GM12874 (cell line): ENCODE data around the gene TMEM127.

ENCODE experiments used
- TF ChIP-seq, protein P1 (sequence below): IDR thresholded peaks from 2 replicates; pipeline ENCODE4 v1.5.1; 2011; ENCODE audit warnings: low read depth, mild to moderate bottlenecking, control low read depth, low read length, moderate library complexity; ENCODE audit not compliant: insufficient read depth

The TMEM127 gene

GRCh38 chr2:96205888-96206287 is 59.9 kb downstream of the TMEM127 start:
- TF ChIP-seq, protein P1, sequence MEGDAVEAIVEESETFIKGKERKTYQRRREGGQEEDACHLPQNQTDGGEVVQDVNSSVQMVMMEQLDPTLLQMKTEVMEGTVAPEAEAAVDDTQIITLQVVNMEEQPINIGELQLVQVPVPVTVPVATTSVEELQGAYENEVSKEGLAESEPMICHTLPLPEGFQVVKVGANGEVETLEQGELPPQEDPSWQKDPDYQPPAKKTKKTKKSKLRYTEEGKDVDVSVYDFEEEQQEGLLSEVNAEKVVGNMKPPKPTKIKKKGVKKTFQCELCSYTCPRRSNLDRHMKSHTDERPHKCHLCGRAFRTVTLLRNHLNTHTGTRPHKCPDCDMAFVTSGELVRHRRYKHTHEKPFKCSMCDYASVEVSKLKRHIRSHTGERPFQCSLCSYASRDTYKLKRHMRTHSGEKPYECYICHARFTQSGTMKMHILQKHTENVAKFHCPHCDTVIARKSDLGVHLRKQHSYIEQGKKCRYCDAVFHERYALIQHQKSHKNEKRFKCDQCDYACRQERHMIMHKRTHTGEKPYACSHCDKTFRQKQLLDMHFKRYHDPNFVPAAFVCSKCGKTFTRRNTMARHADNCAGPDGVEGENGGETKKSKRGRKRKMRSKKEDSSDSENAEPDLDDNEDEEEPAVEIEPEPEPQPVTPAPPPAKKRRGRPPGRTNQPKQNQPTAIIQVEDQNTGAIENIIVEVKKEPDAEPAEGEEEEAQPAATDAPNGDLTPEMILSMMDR = no peak

DNA sequence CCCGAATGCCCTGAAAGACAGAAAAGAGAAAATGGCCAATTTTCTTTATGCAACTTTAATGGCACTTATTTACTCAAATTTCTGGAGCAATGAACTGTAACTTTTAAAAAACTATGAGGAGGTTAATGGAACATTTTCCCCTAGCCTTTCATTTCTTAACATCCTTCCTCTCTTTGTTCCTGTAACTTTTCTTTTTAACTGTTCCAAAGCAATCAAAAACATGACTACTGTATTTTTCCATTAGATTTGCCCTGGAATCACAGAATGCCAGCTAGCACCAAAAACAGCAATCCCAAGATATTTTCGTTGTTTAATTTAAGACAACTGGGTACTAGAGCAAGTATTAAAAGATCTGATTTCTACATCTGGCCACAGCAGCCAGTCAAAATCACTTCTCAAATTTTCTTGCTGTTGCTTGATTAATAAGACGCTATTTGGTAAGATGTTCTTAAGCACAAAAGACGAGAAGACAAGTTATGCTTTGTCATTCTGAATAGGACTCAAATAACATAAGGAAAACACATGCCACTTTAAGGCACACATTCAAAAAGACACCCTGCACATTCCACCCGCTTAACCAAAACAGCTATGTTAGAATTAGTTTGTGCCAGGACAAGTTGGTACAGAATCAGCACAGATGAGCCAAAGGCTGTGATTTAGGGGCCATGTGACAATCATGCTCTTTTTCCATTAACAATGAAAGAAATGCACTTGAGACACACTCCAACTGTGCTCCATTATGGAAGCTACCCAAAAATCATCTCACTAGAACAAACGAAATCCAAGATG is 60.8 kb downstream of the TMEM127 start:
- TF ChIP-seq, protein P1 = no peak

DNA sequence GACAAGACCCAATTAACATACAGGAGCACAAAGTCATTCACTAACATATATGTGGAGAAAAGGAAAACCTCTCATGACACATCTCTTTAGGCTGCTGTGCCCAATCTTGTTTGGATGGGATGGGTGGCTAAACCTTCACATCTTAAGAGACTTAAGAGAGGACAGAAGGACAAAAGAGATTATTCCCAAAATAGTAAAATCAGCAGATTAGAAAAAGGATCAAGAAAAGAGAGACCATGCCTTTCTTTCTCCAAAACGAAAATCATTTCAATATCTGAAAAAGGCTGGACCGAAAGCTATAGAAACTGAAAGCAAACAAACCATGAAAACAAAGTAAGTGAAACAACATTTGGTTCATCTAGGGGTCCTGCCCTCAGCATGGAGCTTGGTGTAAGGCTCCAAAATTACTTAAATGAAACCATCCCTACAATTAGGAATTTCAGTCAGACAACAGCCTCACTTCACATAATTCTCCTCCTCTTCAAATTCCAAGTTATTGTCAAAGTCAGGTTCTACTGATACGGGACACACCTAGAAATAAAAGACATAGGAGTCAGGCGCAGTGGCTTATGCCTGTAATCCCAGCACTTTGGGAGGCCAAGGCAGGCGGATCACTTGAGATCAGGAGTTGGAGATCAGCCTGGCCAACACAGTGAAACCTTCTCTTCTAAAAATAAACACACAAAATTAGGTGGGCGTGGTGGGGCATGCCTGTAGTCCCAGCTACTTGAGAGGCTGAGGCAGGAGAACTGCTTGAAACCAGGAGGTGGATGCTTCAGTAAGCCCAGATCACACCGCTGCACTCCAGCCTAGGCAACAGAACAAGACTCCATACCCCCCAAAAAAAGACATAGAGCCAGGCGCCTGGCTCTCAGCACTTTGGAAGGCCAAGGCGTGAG is 62.4 kb downstream of the TMEM127 start:
- TF ChIP-seq, protein P1 = no peak

- TF ChIP-seq, protein P1 = no peak
Observed at GRCh38 chr2:96202152-96202854, 63.5 kb downstream of the TMEM127 start.

DNA sequence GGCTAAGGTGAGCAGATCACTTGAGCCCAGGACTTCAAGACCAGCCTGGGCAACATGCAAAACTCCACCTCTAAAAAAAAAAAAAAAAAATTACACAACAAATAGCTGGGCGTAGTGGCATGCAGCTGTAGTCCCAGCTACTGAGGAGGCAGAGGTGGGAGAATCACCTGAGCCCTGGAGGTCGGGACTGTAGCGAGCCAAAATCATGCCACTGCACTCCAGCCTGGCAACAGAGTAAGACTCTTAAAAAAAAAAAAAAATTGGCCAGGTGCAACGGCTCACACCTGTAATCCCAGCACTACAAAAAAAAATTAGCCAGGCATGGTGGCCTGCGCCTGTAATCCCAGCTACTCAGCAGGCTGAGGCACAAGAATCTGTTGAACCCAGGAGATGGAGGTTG is 64.5 kb downstream of the TMEM127 start:
- TF ChIP-seq, protein P1 = no peak

DNA sequence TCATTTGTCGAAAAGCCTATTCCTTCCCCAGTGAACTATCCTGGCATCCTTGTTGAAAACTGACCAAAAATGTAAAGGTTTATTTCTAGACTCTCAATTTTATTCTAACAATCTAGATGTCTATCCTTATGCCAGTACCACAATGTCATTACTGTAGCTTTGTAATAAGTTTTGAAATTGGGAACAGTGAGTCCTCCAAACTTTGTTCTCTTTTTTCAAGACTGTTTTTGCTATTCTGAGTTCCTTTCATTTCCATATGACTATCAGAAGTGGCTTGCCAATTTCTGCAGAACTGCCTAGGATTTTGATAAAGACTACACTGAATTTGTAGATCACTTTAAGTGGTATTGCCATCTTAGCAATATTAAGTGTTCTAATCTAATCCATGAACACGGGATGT is 66.9 kb downstream of the TMEM127 start:
- TF ChIP-seq, protein P1 = no peak
